Measurements from ENCODE around the gene LMTK3.

The LMTK3 gene

GRCh38 chr19:48465215-48465614, 46.4 kb downstream of the LMTK3 start:
- Histone ChIP-seq H3K27me3 (ENCODE audit: insufficient read depth, insufficient read length) (no peaks in the 10 kb centered on the region), H3K9ac (ENCODE audit: insufficient read length, low read depth) (no peak overlapping the region), H3K36me3 (ENCODE audit: insufficient read depth, insufficient read length, low read length) (peaks cover 31% of the 10 kb centered on the region), H3K9me3 (ENCODE audit: insufficient read depth, low read length) (no peaks in the 10 kb centered on the region), H3K4me3 (ENCODE audit: insufficient read length, low read depth) (no peak overlapping the region), H3K4me1 (ENCODE audit: insufficient read depth, insufficient read length) (peaks cover 3% of the 10 kb centered on the region)
- DNase-seq (ENCODE audit: low read depth, low spot score) = no peak
- no peak for TF ChIP-seq ZNF274 (IDR thresholded peaks at IDR 0.05; ENCODE audit: low read depth, low read length)
- TF ChIP-seq SUZ12 (IDR thresholded peaks at IDR 0.05; ENCODE audit: extremely low read depth, insufficient read depth, insufficient read length) = no peak
- TF ChIP-seq YY1 (IDR thresholded peaks at IDR 0.05; ENCODE audit: insufficient read depth, insufficient read length) = no peak

- peaks cover 2% of the 10 kb centered on the region for H3K4me1 ChIP-seq (ENCODE audit: insufficient read depth, insufficient read length)
- TF ChIP-seq ZNF274 (IDR thresholded peaks at IDR 0.05; ENCODE audit: low read depth, low read length) = no peak
- no peak for TF ChIP-seq YY1 (IDR thresholded peaks at IDR 0.05; ENCODE audit: insufficient read depth, insufficient read length)
- no peak for TF ChIP-seq SUZ12 (IDR thresholded peaks at IDR 0.05; ENCODE audit: extremely low read depth, insufficient read depth, insufficient read length)
- no peak overlapping the region for H3K9ac ChIP-seq (ENCODE audit: insufficient read length, low read depth)
- H3K9me3 ChIP-seq (ENCODE audit: insufficient read depth, low read length) = no peaks in the 10 kb centered on the region
- DNase-seq (ENCODE audit: low read depth, low spot score) = no peak
- H3K36me3 ChIP-seq (ENCODE audit: insufficient read depth, insufficient read length, low read length) = peaks cover 46% of the 10 kb centered on the region
- no peak overlapping the region for H3K4me3 ChIP-seq (ENCODE audit: insufficient read length, low read depth)
- H3K27me3 ChIP-seq (ENCODE audit: insufficient read depth, insufficient read length) = no peaks in the 10 kb centered on the region
Observed at GRCh38 chr19:48461982-48462655, 49.5 kb downstream of the LMTK3 start.

DNA sequence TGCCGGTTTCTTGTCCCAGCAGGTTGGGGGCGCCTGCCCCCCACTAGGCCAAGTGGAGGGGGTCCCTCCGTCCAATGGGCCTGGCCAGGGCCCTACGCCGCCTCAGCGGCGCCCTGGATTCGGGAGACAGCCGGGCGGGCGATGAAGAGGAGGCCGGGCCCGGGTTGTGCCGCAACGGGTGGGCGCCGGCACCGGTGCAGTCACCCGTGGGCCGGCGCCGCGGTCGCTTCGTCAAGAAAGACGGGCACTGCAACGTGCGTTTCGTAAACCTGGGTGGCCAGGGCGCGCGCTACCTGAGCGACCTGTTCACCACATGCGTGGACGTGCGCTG, 50.0 kb downstream of the LMTK3 start:
- H3K9me3 ChIP-seq (ENCODE audit: insufficient read depth, low read length) = no peaks in the 10 kb centered on the region
- H3K9ac ChIP-seq (ENCODE audit: insufficient read length, low read depth) = no peak overlapping the region
- peaks cover 2% of the 10 kb centered on the region for H3K4me1 ChIP-seq (ENCODE audit: insufficient read depth, insufficient read length)
- no peak overlapping the region for H3K4me3 ChIP-seq (ENCODE audit: insufficient read length, low read depth)
- TF ChIP-seq YY1 (IDR thresholded peaks at IDR 0.05; ENCODE audit: insufficient read depth, insufficient read length) = no peak
- TF ChIP-seq SUZ12 (IDR thresholded peaks at IDR 0.05; ENCODE audit: extremely low read depth, insufficient read depth, insufficient read length) = no peak
- no peak for TF ChIP-seq ZNF274 (IDR thresholded peaks at IDR 0.05; ENCODE audit: low read depth, low read length)
- DNase-seq (ENCODE audit: low read depth, low spot score) = no peak
- H3K36me3 ChIP-seq (ENCODE audit: insufficient read depth, insufficient read length, low read length) = peaks cover 50% of the 10 kb centered on the region
- no peaks in the 10 kb centered on the region for H3K27me3 ChIP-seq (ENCODE audit: insufficient read depth, insufficient read length)

- Histone ChIP-seq H3K9ac (ENCODE audit: insufficient read length, low read depth) (no peak overlapping the region), H3K4me3 (ENCODE audit: insufficient read length, low read depth) (no peak overlapping the region), H3K9me3 (ENCODE audit: insufficient read depth, low read length) (no peaks in the 10 kb centered on the region), H3K4me1 (ENCODE audit: insufficient read depth, insufficient read length) (peaks cover 2% of the 10 kb centered on the region), H3K36me3 (ENCODE audit: insufficient read depth, insufficient read length, low read length) (peaks cover 74% of the 10 kb centered on the region), H3K27me3 (ENCODE audit: insufficient read depth, insufficient read length) (no peaks in the 10 kb centered on the region)
- TF ChIP-seq ZNF274 (IDR thresholded peaks at IDR 0.05; ENCODE audit: low read depth, low read length) (no peak), SUZ12 (IDR thresholded peaks at IDR 0.05; ENCODE audit: extremely low read depth, insufficient read depth, insufficient read length) (no peak), YY1 (IDR thresholded peaks at IDR 0.05; ENCODE audit: insufficient read depth, insufficient read length) (no peak)
- no peak for DNase-seq (ENCODE audit: low read depth, low spot score)
Observed at GRCh38 chr19:48458016-48458415, 53.6 kb downstream of the LMTK3 start.

DNA sequence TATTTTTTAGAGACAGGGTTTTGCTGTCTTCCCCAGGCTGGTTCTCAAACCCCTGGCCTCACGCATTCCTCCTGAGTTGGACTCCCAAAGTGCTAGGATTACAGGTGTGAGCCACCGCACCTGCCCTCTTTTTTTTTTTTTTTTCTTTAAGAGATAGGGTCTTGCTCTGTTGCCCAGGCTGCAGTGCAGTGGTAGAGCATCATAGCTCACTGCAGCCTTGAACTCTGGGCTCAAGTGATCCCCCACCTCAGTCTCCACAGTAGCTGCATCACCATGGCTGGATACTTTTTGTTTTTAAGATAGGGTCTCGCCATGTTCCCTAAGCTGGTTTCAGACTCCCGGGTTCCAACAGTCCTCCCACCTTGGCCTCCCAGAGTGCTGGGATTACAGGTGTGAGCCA, 54.8 kb downstream of the LMTK3 start:
- Histone ChIP-seq H3K4me1 (ENCODE audit: insufficient read depth, insufficient read length) (peaks cover 2% of the 10 kb centered on the region), H3K36me3 (ENCODE audit: insufficient read depth, insufficient read length, low read length) (peaks cover 72% of the 10 kb centered on the region), H3K4me3 (ENCODE audit: insufficient read length, low read depth) (no peak overlapping the region), H3K9ac (ENCODE audit: insufficient read length, low read depth) (no peak overlapping the region), H3K9me3 (ENCODE audit: insufficient read depth, low read length) (no peaks in the 10 kb centered on the region), H3K27me3 (ENCODE audit: insufficient read depth, insufficient read length) (no peaks in the 10 kb centered on the region)
- DNase-seq (ENCODE audit: low read depth, low spot score) = no peak
- TF ChIP-seq YY1 (IDR thresholded peaks at IDR 0.05; ENCODE audit: insufficient read depth, insufficient read length) (no peak), SUZ12 (IDR thresholded peaks at IDR 0.05; ENCODE audit: extremely low read depth, insufficient read depth, insufficient read length) (no peak), ZNF274 (IDR thresholded peaks at IDR 0.05; ENCODE audit: low read depth, low read length) (no peak)

GRCh38 chr19:48455908-48456562, 55.6 kb downstream of the LMTK3 start:
- DNase-seq (ENCODE audit: low read depth, low spot score) = no peak
- Histone ChIP-seq H3K4me1 (ENCODE audit: insufficient read depth, insufficient read length) (no peaks in the 10 kb centered on the region), H3K9ac (ENCODE audit: insufficient read length, low read depth) (no peak overlapping the region), H3K9me3 (ENCODE audit: insufficient read depth, low read length) (no peaks in the 10 kb centered on the region), H3K27me3 (ENCODE audit: insufficient read depth, insufficient read length) (no peaks in the 10 kb centered on the region), H3K4me3 (ENCODE audit: insufficient read length, low read depth) (no peak overlapping the region), H3K36me3 (ENCODE audit: insufficient read depth, insufficient read length, low read length) (peaks cover 76% of the 10 kb centered on the region)
- TF ChIP-seq ZNF274 (IDR thresholded peaks at IDR 0.05; ENCODE audit: low read depth, low read length) = no peak
- no peak for TF ChIP-seq SUZ12 (IDR thresholded peaks at IDR 0.05; ENCODE audit: extremely low read depth, insufficient read depth, insufficient read length)
- no peak for TF ChIP-seq YY1 (IDR thresholded peaks at IDR 0.05; ENCODE audit: insufficient read depth, insufficient read length)

DNA sequence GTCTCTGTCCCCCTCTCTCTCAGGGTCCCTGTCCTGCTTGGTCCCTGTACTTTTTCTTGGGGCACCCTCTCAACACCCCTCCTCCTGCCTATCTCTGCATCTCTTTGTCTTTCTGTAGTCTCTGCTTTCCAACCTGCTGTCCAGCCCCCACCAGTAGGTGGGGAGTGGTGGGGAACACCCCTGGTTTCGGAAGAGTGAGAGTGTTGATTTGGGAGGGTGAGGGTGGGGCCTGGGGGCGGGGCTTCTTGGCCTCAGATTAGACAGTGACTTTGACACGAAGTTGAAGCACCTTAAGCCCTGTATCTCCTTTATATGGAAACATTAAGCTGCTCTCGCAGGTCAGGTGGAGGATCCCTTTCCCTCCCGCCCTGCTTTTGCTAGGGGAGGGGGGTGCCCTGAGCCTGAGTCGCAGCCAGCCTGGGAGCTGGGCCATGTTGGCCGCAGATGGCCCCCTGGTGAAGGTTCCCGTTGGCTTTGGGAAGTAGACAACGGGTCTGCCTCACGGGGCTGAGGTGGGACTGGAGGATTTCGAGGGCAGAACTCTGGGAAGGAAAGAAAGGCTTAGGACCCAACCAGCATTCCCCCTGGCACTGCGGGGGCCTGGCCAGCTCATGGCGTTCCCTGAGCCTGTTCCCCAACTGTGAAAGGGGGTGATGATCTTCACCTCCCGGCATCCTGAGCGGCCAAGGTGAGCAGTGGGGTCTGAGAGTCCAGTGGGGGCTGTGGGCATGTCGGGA, 56.3 kb downstream of the LMTK3 start, which contains the start of gene KCNJ14:
Gene KCNJ14, plus strand, starts transcription at position 404 of the 737 bp plus-strand sequence. CDS start 6,151 bp downstream, outside the sequence.
- Histone ChIP-seq H3K4me1 (ENCODE audit: insufficient read depth, insufficient read length) (no peaks in the 10 kb centered on the region), H3K9ac (ENCODE audit: insufficient read length, low read depth) (no peak within 1 kb of the TSS), H3K4me3 (ENCODE audit: insufficient read length, low read depth) (no peak within 1 kb of the TSS), H3K36me3 (ENCODE audit: insufficient read depth, insufficient read length, low read length) (peaks cover 78% of the 10 kb centered on the region), H3K27me3 (ENCODE audit: insufficient read depth, insufficient read length) (no peaks in the 10 kb centered on the region), H3K9me3 (ENCODE audit: insufficient read depth, low read length) (no peaks in the 10 kb centered on the region)
- DNase-seq (ENCODE audit: low read depth, low spot score) = no peak
- TF ChIP-seq SUZ12 (IDR thresholded peaks at IDR 0.05; ENCODE audit: extremely low read depth, insufficient read depth, insufficient read length) (no peak), ZNF274 (IDR thresholded peaks at IDR 0.05; ENCODE audit: low read depth, low read length) (no peak), YY1 (IDR thresholded peaks at IDR 0.05; ENCODE audit: insufficient read depth, insufficient read length) (no peak)
